GM18520 (cell line): Measurements from ENCODE around the gene TERT.

Experiments
- ATAC-seq: cut with Tn5 transposase; IDR thresholded peaks from one replicate; pipeline ENCODE4 v1.9.1; 2021; ENCODE audit not compliant: unreplicated experiment

Gene TERT

GRCh38 chr5:1265026-1265425, 29.8 kb downstream of the TERT start:
- no peak for ATAC-seq

- ATAC-seq: no peak
Measured at GRCh38 chr5:1264211-1264610, 30.7 kb downstream of the TERT start.

GRCh38 chr5:1262381-1262780, 32.5 kb downstream of the TERT start:
- no peak for ATAC-seq

DNA sequence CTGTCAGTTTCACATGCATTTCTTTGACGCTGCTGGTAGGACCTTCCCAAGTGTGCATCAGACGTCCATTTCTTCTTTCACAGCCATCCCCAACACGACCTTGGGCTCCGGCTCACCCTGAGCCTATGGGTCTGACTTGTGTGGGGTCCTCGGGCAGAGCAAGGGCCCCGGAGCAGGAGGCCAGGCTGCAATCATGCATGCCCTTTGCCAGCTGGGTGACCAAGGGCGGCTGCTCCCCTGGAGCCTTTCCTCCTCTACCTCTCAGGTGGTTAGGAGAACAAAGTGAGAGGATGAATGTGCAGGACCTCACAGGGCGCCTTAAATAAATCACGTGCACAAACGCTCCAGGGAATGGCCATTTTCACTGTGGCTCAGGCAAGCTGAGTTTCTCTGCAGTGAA, 33.2 kb downstream of the TERT start:
- ATAC-seq: no peak

DNA sequence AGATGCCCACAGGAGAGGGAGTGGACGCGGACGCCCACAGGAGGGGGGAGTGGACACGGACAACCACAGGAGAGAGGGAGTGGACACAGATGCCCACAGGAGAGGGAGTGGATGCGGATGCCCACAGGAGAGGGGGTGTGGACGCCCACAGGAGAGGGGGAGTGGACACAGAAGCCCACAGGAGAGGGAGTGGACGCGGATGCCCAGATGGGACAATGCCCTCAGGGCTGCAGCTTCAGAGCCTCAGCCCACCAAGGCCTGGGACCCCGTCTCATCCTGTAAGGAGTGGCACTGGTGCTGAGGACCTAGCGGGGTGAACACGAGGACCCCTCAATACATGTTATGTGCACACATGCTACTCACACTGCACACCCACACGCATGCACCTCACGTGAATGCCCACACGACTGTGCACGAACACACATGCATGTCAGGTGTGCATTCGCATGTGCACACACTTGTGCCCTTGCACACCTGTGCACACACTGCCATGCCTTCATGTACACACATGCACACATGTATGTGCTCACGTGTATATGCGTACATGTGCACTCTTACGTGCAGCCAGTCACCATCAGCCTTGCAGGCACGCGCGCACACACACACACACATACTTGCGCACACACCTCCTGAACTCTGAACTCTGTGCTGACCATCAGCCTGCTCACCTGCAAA, 34.9 kb downstream of the TERT start:
- ATAC-seq: no peak

- no peak for ATAC-seq
Measured at GRCh38 chr5:1257841-1258240, 37.0 kb downstream of the TERT start.

- ATAC-seq: no peak
Measured at GRCh38 chr5:1257363-1257762, 37.5 kb downstream of the TERT start.

GRCh38 chr5:1256776-1257175, 38.1 kb downstream of the TERT start:
- no peak for ATAC-seq

- no peak for ATAC-seq
Measured at GRCh38 chr5:1255081-1255561, 39.7 kb downstream of the TERT start.

- no peak for ATAC-seq
Measured at GRCh38 chr5:1254196-1254595, 40.7 kb downstream of the TERT start.

DNA sequence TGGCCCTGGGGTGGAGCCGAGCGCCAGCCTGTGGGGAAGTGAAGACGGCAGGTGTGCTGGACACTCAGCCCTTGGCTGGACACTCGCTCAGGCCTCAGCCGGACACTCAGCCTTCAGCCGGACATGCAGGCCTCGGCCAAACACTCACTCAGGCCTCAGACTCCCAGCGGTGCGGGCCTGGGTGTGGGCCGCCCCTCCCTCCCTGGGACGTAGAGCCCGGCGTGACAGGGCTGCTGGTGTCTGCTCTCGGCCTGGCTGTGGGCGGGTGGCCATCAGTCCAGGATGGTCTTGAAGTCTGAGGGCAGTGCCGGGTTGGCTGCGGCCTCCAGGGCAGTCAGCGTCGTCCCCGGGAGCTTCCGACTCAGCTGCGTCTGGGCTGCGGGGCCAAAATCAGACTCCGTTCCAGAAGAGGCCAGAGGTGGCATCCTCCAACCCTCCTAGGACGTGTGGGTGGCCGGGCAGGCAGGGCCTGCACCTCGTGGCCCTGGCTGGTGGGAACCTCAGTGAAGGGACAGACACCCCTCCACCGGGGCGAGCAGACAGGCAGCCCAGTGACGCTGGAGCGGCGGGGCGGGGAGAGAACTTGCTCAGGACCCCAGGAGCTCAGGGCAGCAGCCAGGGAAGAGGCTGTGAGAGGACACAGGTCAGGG, 41.3 kb downstream of the TERT start:
- ATAC-seq: no peak

DNA sequence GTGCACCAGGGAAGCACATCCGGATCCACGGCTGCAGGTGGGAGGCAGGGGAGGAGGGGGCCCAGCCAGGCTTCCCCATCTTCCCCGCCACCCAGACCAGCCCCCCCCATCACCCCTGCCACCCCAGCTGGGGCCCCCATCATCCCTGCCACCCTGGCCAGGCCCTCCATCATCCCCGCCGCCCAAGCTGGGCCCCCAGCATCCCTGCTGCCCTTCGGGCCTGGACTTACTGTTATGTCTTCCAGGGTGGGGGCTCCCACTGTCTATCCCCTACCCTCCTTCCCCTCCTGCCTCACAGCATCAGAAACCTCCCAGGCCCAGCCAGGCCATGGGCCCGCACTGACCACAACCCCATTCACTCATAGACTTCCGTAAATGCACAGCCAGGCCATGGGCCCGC, 42.2 kb downstream of the TERT start:
- no peak for ATAC-seq

- ATAC-seq: no peak
Measured at GRCh38 chr5:1251678-1252580, 42.9 kb downstream of the TERT start.

- ATAC-seq: no peak
Measured at GRCh38 chr5:1249366-1250280, 45.2 kb downstream of the TERT start.

DNA sequence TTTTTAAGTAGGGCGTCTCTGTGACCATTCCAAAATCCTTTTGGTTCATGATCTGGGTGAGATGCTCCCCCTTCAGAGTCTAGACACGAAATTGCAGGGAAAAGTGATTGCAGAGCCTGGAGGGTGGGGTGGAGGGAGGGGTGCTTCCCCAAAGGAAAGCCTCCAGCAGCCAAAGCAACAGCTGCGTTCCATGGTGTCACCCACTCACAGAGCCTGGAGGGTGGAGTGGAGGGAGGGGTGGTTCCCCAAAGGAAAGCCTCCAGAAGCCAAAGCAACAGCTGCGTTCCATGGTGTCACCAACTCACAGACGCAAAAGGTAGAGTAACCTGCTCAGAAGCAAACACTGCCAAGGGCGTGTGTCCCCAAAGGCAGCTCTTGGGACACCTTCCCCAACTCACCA, 47.1 kb downstream of the TERT start:
- ATAC-seq: no peak

GRCh38 chr5:1246711-1247431, 48.0 kb downstream of the TERT start:
- ATAC-seq: no peak

- no peak for ATAC-seq
Measured at GRCh38 chr5:1245905-1246576, 48.8 kb downstream of the TERT start.

GRCh38 chr5:1244976-1245375, 49.9 kb downstream of the TERT start:
- ATAC-seq: no peak

- no peak for ATAC-seq
Measured at GRCh38 chr5:1244255-1244654, 50.6 kb downstream of the TERT start.
